Activated CD8-positive, alpha-beta T cell treated with anti-CD3 and anti-CD28 coated beads for 36 hours (primary cell): ENCODE data around the gene KRT40. TPM values are rescaled to one million over a fixed set of nuclear protein-coding genes. Genes with fewer than 3 reads are reported as not detected.

Source experiments
- ATAC-seq: fragments of 200-7000 bp; cut with Tn5 transposase; one replicate; pipeline ENCODE4 v1.10.0; 2021; ENCODE audit warnings: mild to moderate bottlenecking, moderate library complexity
- CTCF ChIA-PET: fragments of 350-600 bp; sonication (Branson Sonifier 250); formaldehyde crosslinking; loops from one replicate; lab custom pipeline; 2021; ENCODE audit warnings: antibody characterized with exemption; lab: Charles Lee
- POLR2A ChIA-PET: fragments of 350-600 bp; sonication (Branson Sonifier 250); formaldehyde crosslinking; loops from one replicate; lab custom pipeline; 2021; ENCODE audit warnings: antibody characterized with exemption; lab: Charles Lee
- DNase-seq: peaks from one replicate; pipeline ENCODE4 v3.0.0-alpha.2; 2020
- H3K27ac Mint-ChIP-seq: one replicate; pipeline ENCODE4 v1.8.0; 2021; ENCODE audit warnings: mild to moderate bottlenecking, mixed read lengths
- H3K27me3 Mint-ChIP-seq: one replicate; pipeline ENCODE4 v1.8.0; 2021; ENCODE audit warnings: mixed read lengths
- H3K36me3 Mint-ChIP-seq: one replicate; pipeline ENCODE4 v1.8.0; 2021; ENCODE audit warnings: low read depth, mixed read lengths
- H3K4me1 Mint-ChIP-seq: one replicate; pipeline ENCODE4 v1.8.0; 2021; ENCODE audit warnings: low read depth, mixed read lengths
- H3K4me3 Mint-ChIP-seq: one replicate; pipeline ENCODE4 v1.8.0; 2021; ENCODE audit warnings: mild to moderate bottlenecking, moderate library complexity, mixed read lengths
- H3K9me3 Mint-ChIP-seq: one replicate; pipeline ENCODE4 v1.8.0; 2021; ENCODE audit warnings: mixed read lengths
- CTCF ChIP-seq: fragments of 200-600 bp; IDR thresholded peaks from one replicate; pipeline ENCODE4 v1.8.0; 2022; ENCODE audit warnings: antibody characterized with exemption, mild to moderate bottlenecking
- intact Hi-C: fragments of 100-400 bp; cut with micrococcal nuclease; formaldehyde crosslinking; loops from one replicate; pipeline ENCODE4 v1.10.0; 2022
- total RNA-seq, 2 experiments: library from RNA; stranded (reverse); gene quantifications; one replicate each; pipeline ENCODE4 v1.2.3, GENCODE V29; 2021

The KRT40 gene
- total RNA-seq, 2 experiments from 2014 or later = not detected

GRCh38 chr17:40997361-40997760, 13.2 kb upstream of the KRT40 start:
- no peaks in the 10 kb centered on the region for H3K4me1 Mint-ChIP-seq
- POLR2A ChIA-PET = no interaction called here
- ATAC-seq (no peak), DNase-seq (no peak)
- no peak overlapping the region for H3K27ac Mint-ChIP-seq
- intact Hi-C loops = no loop called here
- no peaks in the 10 kb centered on the region for H3K36me3 Mint-ChIP-seq
- H3K4me3 Mint-ChIP-seq = no peak overlapping the region
- H3K27me3 Mint-ChIP-seq = peaks cover 27% of the 10 kb centered on the region
- H3K9me3 Mint-ChIP-seq = no peaks in the 10 kb centered on the region
- CTCF ChIA-PET = no interaction called here
- no peak for TF ChIP-seq CTCF

- ATAC-seq (no peak), DNase-seq (no peak)
- CTCF ChIA-PET = interaction anchor here (1.6 kb wide), 1 partner anchor 10 kb away, joined by 5 read pairs; no protein-coding TSS in a partner anchor
- POLR2A ChIA-PET = no interaction called here
- Mint-ChIP-seq H3K4me1 (no peaks in the 10 kb centered on the region), H3K36me3 (no peaks in the 10 kb centered on the region), H3K9me3 (no peaks in the 10 kb centered on the region), H3K27me3 (peaks cover 30% of the 10 kb centered on the region), H3K4me3 (no peak overlapping the region), H3K27ac (no peak overlapping the region)
- intact Hi-C loops = no loop called here
- TF ChIP-seq CTCF = no peak
These were observed 12.7 kb upstream of the KRT40 start for GRCh38 chr17:40996829-40997228.

- Mint-ChIP-seq H3K27ac (no peak overlapping the region), H3K27me3 (peaks cover 32% of the 10 kb centered on the region), H3K4me3 (no peak overlapping the region), H3K9me3 (no peaks in the 10 kb centered on the region), H3K4me1 (no peaks in the 10 kb centered on the region), H3K36me3 (no peaks in the 10 kb centered on the region)
- ATAC-seq (no peak), DNase-seq (no peak)
- POLR2A ChIA-PET = no interaction called here
- no peak for TF ChIP-seq CTCF
- intact Hi-C loops = no loop called here
- CTCF ChIA-PET = no interaction called here
These were observed 11.0 kb upstream of the KRT40 start for GRCh38 chr17:40995116-40995515.

- CTCF ChIA-PET = no interaction called here
- intact Hi-C loops = no loop called here
- ATAC-seq = no peak
- Mint-ChIP-seq H3K27me3 (peaks cover 28% of the 10 kb centered on the region), H3K27ac (no peak within 1 kb of the TSS), H3K9me3 (no peaks in the 10 kb centered on the region), H3K36me3 (no peaks in the 10 kb centered on the region), H3K4me3 (no peak within 1 kb of the TSS), H3K4me1 (no peaks in the 10 kb centered on the region)
- TF ChIP-seq CTCF = no peak
- no peak for DNase-seq
- POLR2A ChIA-PET = no interaction called here
These were observed 9.7 kb upstream of the KRT40 start, which contains the start of gene KRTAP3-3 for GRCh38 chr17:40993839-40994238. KRTAP3-3 (minus strand) TSS chr17:40994164; CDS start chr17:40994097, 67 bp downstream.

- Mint-ChIP-seq H3K4me3 (no peak overlapping the region), H3K4me1 (no peaks in the 10 kb centered on the region), H3K27ac (no peak overlapping the region), H3K9me3 (no peaks in the 10 kb centered on the region), H3K36me3 (no peaks in the 10 kb centered on the region), H3K27me3 (peaks cover 24% of the 10 kb centered on the region)
- intact Hi-C loops = no loop called here
- CTCF ChIA-PET = no interaction called here
- DNase-seq (no peak), ATAC-seq (no peak)
- POLR2A ChIA-PET = no interaction called here
- TF ChIP-seq CTCF = no peak
These were observed 9.0 kb upstream of the KRT40 start for GRCh38 chr17:40993084-40993483.
